ENCODE results near the gene CACNA1G.

DNA sequence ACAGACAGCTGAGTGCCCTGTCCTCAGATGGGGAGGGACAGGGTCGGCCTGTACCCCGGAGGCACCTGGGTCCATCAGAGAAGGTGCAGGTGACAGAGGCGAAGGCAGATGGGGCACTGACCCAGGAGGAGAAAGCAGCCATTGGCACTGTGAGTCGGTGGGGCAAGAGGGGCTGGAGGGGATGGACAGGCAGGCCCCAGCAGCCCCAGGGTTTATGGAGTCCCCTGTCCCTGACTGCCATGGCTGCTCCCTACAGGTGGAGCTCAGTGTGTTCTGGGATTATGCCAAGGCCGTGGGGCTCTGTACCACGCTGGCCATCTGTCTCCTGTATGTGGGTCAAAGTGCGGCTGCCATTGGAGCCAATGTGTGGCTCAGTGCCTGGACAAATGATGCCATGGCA is 115.1 kb downstream of the CACNA1G start:
- no peak for TF ChIP-seq MAX (IDR thresholded peaks at IDR 0.05; ENCODE audit: insufficient read depth, insufficient read length)
- no peak for TF ChIP-seq GATA2 (IDR thresholded peaks at IDR 0.05; ENCODE audit: insufficient read depth, insufficient read length, low read depth, low read length)
- no peak for TF ChIP-seq EZH2 (IDR thresholded peaks at IDR 0.05; ENCODE audit: borderline replicate concordance, low read depth, low read length, severe bottlenecking)
- TF ChIP-seq CTCF (IDR thresholded peaks at IDR 0.05; ENCODE audit: extremely low read depth in 1 of 2, insufficient read depth in 1 of 2, low read depth in 1 of 2, low read length in 2 of 2): no peak

Data from endothelial cell of umbilical vein (primary cell).